Testis (tissue), 2 donors: ENCODE results near the gene R3HDM2.

ENCODE experiments used
- POLR2A ChIP-seq: fragments of 450-650 bp; IDR thresholded peaks from one replicate; pipeline ENCODE4 v1.6.1; 2017; ENCODE audit warnings: antibody characterized with exemption, mild to moderate bottlenecking, moderate library complexity
- TF ChIP-seq, protein P1 (sequence below), 3 experiments: fragments of 450-650 bp in 2 of 3; fragments of 200-600 bp in 1 of 3; sonication (generic) in 1 of 3; IDR thresholded peaks; one replicate each; pipeline ENCODE4 v1.5.1; 2016 to 2019; ENCODE audit warnings: antibody characterized with exemption in 3 of 3, mild to moderate bottlenecking in 2 of 3, moderate library complexity in 1 of 3

DNA sequence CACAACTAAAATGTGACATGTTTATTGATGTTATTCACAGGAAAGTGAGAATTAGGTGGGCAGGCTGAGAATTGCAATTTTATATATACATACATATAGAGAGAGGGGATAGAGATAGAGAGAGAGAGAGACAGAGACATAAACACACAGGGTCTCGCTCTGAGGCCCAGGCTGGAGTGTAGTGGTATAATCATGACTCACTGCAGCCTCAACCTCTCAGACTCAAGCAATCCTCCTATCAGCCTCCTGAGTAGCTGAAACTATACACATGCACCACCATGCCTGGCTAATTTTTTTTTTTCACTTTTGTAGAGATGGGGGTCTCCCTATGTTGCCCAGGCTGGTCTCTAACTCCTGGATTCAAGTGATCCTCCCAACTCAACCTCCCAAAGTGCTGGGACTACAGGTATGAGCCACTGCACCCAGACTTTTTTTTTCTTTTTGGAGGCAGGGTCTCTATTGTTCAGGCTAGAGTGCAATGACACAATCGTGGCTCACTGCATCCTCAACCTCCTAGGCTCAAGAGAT is 49.1 kb downstream of the R3HDM2 start:
- TF ChIP-seq, protein P1, sequence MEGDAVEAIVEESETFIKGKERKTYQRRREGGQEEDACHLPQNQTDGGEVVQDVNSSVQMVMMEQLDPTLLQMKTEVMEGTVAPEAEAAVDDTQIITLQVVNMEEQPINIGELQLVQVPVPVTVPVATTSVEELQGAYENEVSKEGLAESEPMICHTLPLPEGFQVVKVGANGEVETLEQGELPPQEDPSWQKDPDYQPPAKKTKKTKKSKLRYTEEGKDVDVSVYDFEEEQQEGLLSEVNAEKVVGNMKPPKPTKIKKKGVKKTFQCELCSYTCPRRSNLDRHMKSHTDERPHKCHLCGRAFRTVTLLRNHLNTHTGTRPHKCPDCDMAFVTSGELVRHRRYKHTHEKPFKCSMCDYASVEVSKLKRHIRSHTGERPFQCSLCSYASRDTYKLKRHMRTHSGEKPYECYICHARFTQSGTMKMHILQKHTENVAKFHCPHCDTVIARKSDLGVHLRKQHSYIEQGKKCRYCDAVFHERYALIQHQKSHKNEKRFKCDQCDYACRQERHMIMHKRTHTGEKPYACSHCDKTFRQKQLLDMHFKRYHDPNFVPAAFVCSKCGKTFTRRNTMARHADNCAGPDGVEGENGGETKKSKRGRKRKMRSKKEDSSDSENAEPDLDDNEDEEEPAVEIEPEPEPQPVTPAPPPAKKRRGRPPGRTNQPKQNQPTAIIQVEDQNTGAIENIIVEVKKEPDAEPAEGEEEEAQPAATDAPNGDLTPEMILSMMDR (IDR thresholded peaks at IDR 0.05): no peak
- no peak for TF ChIP-seq POLR2A
